Measurements from ENCODE around the gene IRF2BP2. TPM values are rescaled to one million over a fixed set of nuclear protein-coding genes. Genes with fewer than 3 reads are reported as not detected.

IRF2BP2 gene
- total RNA-seq, 1 donor from 2014 or later: 63.5 TPM

DNA sequence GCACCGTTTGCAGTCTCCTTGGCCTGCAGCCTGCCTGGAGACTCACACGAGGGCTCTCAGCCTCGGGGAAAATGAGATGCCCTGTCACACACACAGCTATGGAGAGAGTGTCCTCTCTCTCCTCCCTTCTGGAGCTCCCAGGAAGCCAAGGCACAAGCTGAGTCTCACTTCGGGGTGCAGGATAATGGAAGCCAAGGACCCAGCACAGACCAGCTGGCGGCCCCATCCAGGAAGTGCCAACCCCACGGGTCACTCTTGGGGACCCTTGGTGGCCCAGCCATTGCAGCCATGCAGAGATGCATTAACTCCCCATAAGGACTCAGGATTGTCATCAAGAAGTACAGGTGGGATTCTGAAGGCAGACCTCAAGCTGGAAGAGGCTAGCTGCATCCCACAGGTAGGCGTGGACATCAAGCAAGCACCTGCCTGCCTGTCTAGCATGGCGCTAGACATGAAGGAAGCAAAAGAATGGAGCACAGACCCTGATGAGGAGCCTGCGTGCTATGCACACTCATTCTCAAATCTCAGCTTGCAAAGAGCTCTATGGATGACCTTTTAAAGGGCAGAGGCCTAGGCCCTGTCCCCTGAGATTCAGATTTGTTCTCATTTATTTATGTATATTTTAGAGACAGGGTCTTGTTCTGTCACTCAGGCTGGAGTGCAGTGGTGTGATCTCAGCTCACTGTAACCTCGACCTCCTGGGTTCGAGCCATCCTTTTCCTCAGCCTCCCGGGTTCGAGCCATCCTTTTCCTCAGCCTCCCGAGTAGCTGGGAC lies 49.9 kb downstream of the IRF2BP2 start:
- no peak for DNase-seq (ENCODE audit: low read depth)

DNA sequence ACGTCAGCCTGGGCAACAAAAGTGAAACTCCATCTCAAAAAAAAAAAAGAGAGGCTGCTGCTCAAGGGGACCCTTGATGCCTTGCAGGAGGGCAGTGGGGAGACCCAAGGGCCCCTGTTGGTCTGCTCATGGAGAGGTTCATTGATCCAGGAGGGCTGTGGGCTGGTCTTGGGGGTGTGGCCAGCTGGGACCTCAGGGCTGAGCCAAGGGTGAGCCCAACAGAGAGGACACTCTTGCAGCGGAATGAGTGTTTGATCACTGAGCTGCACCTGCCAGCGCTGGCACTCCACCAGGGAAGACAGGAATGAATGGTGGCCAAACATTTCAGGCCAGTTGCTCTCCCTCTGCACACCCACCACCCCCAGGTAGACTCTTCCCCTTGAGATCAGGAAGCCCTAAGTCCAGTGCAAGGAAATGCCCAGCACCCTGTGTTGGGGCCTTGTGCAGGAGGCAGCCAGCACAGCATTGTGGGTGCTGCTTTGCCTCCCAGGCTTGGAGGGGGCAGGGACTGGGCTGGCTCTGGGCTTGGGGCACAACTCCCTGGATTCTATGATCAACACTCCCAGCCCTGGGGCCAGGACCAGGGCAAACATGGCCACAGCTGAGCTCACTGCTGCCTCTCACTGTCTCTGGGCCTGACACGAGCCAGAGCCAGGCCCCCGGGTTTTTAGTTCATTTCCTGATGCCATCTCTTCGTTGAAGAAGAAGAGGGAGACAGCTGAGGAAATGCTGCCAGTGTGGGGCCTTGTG lies 50.7 kb downstream of the IRF2BP2 start:
- DNase-seq (ENCODE audit: low read depth): no peak

GRCh38 chr1:234558330-234558836 lies 51.6 kb downstream of the IRF2BP2 start:
- DNase-seq (ENCODE audit: low read depth): no peak

DNA sequence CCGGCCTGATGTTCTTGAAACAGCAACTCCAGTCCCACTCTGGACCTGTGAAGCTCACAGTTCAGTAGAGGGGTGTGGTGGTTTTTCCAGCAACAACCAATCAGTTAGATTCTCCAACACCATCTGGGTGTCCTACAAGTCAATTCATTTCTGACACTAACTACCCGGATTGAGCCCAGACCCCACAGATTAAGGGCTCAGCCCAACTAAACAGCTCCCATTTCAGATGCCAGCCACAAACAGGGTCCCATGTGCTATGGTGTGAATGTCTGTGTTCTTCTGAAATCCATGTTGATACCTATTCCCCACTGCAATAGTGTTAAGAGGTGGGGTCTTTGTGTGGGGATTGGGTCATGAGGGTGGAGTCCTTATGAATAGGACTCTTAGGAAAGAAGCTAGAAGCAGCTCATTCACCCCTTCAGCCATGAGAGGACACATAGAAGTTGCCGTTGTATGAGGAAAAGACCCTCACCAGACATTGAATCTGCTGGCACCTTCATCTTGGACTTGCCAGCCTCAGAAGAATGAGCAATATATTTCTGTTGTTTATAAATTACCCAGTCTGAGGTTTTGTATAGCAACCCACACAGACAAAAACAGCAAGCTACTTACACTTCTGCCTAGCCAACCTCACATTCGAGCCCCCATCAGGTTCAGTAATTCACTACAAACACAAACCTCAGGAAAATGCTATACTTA lies 53.6 kb downstream of the IRF2BP2 start:
- DNase-seq (ENCODE audit: low read depth): no peak

GRCh38 chr1:234555390-234556024 lies 54.5 kb downstream of the IRF2BP2 start:
- no peak for DNase-seq (ENCODE audit: low read depth)

- DNase-seq (ENCODE audit: low read depth): no peak
These were observed 55.2 kb downstream of the IRF2BP2 start for GRCh38 chr1:234554698-234555311.

Other genes with a start within 250 kb of the IRF2BP2 start
- gene COA6, start 236.7 kb downstream of the IRF2BP2 start, total RNA-seq: 33.2 and 40.9 TPM in 2 replicates
- gene TARBP1, start 131.0 kb downstream of the IRF2BP2 start, total RNA-seq: 14.5 and 14.8 TPM in 2 replicates

Measured in myocyte (in vitro differentiated cells).